Measurements from ENCODE around the gene AURKA. TPM values are rescaled to one million over a fixed set of nuclear protein-coding genes. Genes with fewer than 3 reads are reported as not detected.

Gene AURKA
- total RNA-seq, result 1 to 10 TPM; 4.7 to 7.7 (median 6.5) TPM

DNA sequence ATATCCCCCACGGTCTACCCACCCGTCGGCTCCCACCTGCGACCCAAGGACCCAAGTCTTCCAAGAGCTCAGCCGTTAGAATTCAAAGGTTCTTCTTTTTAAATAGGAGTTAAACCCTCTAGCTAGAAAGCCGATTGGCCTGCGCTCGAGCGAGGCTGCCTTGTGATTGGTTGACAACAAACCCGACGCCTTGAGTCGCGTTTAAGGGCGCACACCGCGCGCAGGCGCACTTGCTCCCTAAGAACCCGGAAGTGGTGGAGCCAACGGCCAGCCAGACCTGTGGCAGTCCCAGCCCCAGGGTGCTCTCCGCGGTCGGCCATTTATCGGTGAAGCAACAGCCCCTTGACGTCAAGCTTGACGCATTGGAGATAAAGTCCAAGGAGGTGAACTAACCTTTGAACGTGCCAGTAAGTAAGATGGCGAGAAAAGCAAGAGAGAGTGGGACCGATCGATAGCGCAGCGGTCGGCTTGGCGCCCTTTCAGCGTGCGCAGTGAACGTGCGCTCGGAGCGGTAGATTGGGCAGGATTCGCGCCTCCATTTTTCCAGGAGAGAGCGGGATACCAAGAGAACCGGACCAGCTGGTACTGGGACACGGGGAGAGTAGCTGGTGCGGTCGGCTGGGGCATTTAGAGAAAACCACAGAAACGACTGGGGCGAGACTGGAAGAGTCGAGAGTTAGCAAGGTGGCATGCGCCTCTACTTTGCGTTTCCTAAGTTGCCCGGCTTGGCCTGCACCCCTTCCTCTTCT, at the start of gene AURKA, which contains the start of gene CSTF1:
Gene AURKA (minus strand): TSS at position 84 of the 749 bp plus-strand sequence. CDS start 4,018 bp downstream, outside the sequence.
Gene CSTF1 (plus strand): TSS at position 514 of the 749 bp plus-strand sequence. CDS start 2,908 bp downstream, outside the sequence.
- peak; percentile 98 to 100 (median 100) for DNase-seq
- Histone ChIP-seq H3K36me3 (peaks cover 0 to 23% (median 0%) of the 10 kb centered on the region in 3 donors), H3K9me3 (no peaks in the 10 kb centered on the region), H3K27me3 (no peaks in the 10 kb centered on the region), H3K4me1 (peaks cover 5 to 23% (median 12%) of the 10 kb centered on the region in 4 donors), H3K27ac (peak within 1 kb of the TSS; percentile 83 to 89 (median 84)), H3K4me3 (peak within 1 kb of the TSS; percentile 63 to 79 (median 76))
- peak; percentile 21 to 26 for TF ChIP-seq POLR2A (IDR thresholded peaks at IDR 0.05)
- TF ChIP-seq, protein P1, sequence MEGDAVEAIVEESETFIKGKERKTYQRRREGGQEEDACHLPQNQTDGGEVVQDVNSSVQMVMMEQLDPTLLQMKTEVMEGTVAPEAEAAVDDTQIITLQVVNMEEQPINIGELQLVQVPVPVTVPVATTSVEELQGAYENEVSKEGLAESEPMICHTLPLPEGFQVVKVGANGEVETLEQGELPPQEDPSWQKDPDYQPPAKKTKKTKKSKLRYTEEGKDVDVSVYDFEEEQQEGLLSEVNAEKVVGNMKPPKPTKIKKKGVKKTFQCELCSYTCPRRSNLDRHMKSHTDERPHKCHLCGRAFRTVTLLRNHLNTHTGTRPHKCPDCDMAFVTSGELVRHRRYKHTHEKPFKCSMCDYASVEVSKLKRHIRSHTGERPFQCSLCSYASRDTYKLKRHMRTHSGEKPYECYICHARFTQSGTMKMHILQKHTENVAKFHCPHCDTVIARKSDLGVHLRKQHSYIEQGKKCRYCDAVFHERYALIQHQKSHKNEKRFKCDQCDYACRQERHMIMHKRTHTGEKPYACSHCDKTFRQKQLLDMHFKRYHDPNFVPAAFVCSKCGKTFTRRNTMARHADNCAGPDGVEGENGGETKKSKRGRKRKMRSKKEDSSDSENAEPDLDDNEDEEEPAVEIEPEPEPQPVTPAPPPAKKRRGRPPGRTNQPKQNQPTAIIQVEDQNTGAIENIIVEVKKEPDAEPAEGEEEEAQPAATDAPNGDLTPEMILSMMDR (IDR thresholded peaks at IDR 0.05), result no peak

DNA sequence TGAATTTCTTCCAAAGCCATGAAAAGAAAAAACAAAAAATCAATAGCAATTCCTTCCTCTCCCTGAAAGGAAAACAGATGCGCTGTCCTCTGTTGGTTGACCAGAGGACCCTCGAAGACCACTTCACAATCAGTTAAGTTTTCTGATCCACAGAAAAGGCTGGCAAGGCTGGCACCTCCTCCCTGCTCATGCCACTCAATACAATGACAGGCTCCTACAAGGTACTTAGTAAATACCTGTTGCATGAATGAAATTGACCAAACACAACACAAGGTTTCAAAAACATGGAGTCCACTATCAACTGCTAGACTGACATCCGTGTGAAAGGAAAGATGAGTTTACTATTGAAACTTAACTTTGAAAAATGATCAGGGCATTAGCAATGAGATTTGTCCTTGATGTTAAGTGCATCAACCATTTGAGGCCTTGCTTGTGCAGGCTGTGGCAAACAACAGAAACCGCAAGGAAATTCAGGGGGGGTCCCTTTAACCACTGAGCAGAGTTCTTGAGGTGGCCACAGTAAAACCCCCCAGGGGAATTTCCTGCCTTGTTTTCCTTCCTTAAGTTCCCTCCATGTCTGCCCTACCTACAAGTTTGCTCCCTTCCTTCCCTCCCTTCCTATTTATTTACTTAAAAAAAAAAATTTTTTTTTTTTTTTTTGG, 48.5 kb upstream of the AURKA start:
- TF ChIP-seq, protein P1 (IDR thresholded peaks at IDR 0.05), result no peak
- no peak for TF ChIP-seq POLR2A (IDR thresholded peaks at IDR 0.05)
- DNase-seq, result peak in 2 of 3 donors; percentile 37 to 72
- H3K9me3 ChIP-seq, result no peaks in the 10 kb centered on the region
- H3K27me3 ChIP-seq, result no peaks in the 10 kb centered on the region
- no peak overlapping the region for H3K4me3 ChIP-seq
- no peaks in the 10 kb centered on the region for H3K36me3 ChIP-seq
- H3K4me1 ChIP-seq, result peaks cover 0 to 13% (median 0%) of the 10 kb centered on the region in 4 donors
- peak overlapping the region in 3 of 4 donors; percentile 20 to 48 (median 39) for H3K27ac ChIP-seq

DNA sequence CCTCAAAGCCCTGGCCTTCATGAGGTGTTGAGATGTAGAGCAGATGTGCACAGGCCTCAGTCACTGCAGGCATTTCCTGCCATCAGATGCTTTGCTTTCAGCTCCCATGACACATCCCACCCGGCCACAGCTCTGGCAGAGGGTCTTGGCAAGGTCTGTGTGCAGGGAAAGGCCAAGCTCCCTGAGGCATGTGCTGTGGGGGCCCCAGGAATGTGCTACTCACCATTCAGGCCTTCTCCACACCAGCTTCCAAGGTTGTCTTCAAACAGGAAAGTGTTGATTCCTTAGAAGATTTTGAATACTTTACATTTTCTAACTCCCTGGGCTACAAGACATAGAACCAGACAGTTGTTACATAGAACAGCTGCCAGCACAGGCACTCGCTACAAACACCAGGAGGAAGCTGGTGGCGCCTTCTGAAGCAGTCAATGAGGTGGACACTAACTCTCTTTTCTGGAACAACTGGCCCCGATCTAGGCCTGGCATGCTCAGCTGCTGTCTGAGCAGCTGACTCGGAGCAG, 47.8 kb upstream of the AURKA start:
- Histone ChIP-seq H3K9me3 (no peaks in the 10 kb centered on the region), H3K4me1 (peaks cover 0 to 13% (median 0%) of the 10 kb centered on the region in 4 donors), H3K27ac (peak overlapping the region in 3 of 4 donors; percentile 20 to 48 (median 39)), H3K27me3 (no peaks in the 10 kb centered on the region), H3K4me3 (no peak overlapping the region), H3K36me3 (no peaks in the 10 kb centered on the region)
- peak in 1 of 3 donors; percentile 54 for DNase-seq
- no peak for TF ChIP-seq POLR2A (IDR thresholded peaks at IDR 0.05)
- TF ChIP-seq, protein P1 (IDR thresholded peaks at IDR 0.05), result no peak

DNA sequence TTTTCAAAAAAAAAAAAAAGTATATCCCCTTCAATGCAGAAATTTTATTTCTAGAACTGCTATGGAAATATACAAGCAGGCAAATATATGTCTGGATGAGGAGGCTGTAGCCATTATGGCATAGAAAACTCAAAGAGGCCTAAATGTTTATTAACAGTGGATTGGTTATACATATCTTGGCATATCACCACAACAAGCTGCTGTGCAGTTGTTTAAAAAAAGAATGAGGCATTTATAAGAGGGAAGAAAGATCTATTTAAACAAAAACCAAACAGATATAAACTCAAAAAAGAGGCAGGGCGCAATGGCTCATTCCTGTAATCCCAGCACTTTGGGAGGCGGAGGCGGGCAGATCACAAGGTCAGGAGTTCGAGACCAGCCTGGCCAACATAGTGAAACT, 46.3 kb upstream of the AURKA start:
- peaks cover 0 to 13% (median 0%) of the 10 kb centered on the region in 4 donors for H3K4me1 ChIP-seq
- no peak overlapping the region for H3K4me3 ChIP-seq
- no peaks in the 10 kb centered on the region for H3K27me3 ChIP-seq
- no peaks in the 10 kb centered on the region for H3K9me3 ChIP-seq
- H3K27ac ChIP-seq, result no peak overlapping the region
- H3K36me3 ChIP-seq, result no peaks in the 10 kb centered on the region
- DNase-seq, result no peak
- TF ChIP-seq, protein P1 (IDR thresholded peaks at IDR 0.05), result no peak
- TF ChIP-seq POLR2A (IDR thresholded peaks at IDR 0.05), result no peak

DNA sequence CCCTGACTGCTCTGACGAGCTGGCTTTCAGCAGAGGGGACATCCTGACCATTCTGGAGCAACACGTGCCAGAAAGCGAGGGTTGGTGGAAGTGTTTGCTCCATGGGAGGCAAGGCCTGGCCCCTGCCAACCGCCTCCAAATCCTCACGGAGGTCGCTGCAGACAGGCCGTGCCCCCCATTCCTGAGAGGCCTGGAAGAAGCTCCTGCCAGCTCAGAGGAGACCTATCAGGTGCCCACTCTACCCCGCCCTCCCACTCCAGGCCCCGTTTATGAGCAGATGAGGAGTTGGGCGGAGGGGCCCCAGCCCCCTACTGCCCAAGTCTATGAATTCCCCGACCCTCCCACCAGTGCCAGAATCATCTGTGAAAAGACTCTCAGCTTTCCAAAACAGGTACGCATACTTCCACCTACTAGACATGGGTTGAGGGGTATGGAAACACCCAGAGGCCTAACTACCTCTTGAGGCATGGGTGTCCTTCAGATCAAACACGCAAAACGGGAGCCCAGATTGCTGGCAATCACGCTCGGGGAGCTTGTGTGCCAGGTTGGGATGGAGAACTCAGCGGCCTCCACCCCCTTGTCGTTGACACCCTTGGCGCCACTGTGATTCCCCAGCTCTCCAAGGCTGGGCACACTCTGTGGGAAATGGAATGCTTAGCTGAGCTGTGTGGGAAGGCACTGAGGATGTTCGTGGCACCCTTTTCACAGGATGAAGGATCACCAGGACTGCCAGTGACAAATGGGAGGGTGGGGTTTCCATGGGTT, 45.4 kb upstream of the AURKA start:
- Histone ChIP-seq H3K27me3 (no peaks in the 10 kb centered on the region), H3K4me3 (no peak overlapping the region), H3K9me3 (no peaks in the 10 kb centered on the region), H3K27ac (no peak overlapping the region), H3K4me1 (peaks cover 0 to 13% (median 0%) of the 10 kb centered on the region in 4 donors), H3K36me3 (no peaks in the 10 kb centered on the region)
- DNase-seq, result no peak
- TF ChIP-seq, protein P1 (IDR thresholded peaks at IDR 0.05), result no peak
- no peak for TF ChIP-seq POLR2A (IDR thresholded peaks at IDR 0.05)
